ENCODE measurements around the gene INSRR. TPM values are rescaled to one million over a fixed set of nuclear protein-coding genes. Genes with fewer than 3 reads are reported as not detected.

Gene INSRR
- total RNA-seq, 1 experiment from 2014 or later: not detected

GRCh38 chr1:156903328-156904091 is 44.6 kb upstream of the INSRR start:
- in situ Hi-C loops (cut with HindIII; ENCODE audit: low pct_unique_long_range_greater_than_20kb, low sequenced_read_pairs): no loop called here

More at GRCh38 chr1:156903328-156904091, 44.6 kb upstream of the INSRR start:
- no peaks in the 10 kb centered on the region for H3K9me3 ChIP-seq (ENCODE audit: control insufficient read depth, insufficient read depth, low read depth, low read length)
- H3K4me3 ChIP-seq (ENCODE audit: low read depth in 2 of 2, low read length in 2 of 2): no peak overlapping the region
- no peaks in the 10 kb centered on the region for H3K27me3 ChIP-seq (ENCODE audit: control insufficient read depth, insufficient read depth, low read length)
- H3K27ac ChIP-seq (ENCODE audit: low read length): no peak overlapping the region
- peaks cover 22% of the 10 kb centered on the region for H3K4me1 ChIP-seq (ENCODE audit: control insufficient read depth, insufficient read depth, low read length)
- ChIA-PET POLR2A (no interaction called here), CTCF (no interaction called here)
- no peak for DNase-seq (ENCODE audit: low read depth, low spot score)
- no TSS peak for BruUV-seq (replicated peaks)
- intact Hi-C loops (cut with micrococcal nuclease; ENCODE audit: unreplicated experiment): no loop called here
- TF ChIP-seq SIN3A (IDR thresholded peaks at IDR 0.05; ENCODE audit: borderline replicate concordance, insufficient read depth, low read depth, low read length): no peak
- no peak for TF ChIP-seq TCF7L2 (IDR thresholded peaks at IDR 0.05; ENCODE audit: low read depth, low read length)
- no peak for TF ChIP-seq CTCF (IDR thresholded peaks at IDR 0.05)
- TF ChIP-seq POLR2AphosphoS5 (IDR thresholded peaks at IDR 0.05; ENCODE audit: low read depth, low read length): no peak
- no peak for TF ChIP-seq REST (IDR thresholded peaks at IDR 0.05; ENCODE audit: insufficient read depth in 1 of 2, low read depth in 2 of 2, low read length in 1 of 2)
- ATAC-seq: no peak
- no peaks in the 10 kb centered on the region for H3K36me3 ChIP-seq (ENCODE audit: control insufficient read depth, insufficient read depth, low read length)
